ENCODE measurements around the gene LRRC28. TPM values are rescaled to one million over a fixed set of nuclear protein-coding genes. Genes with fewer than 3 reads are reported as not detected.

The LRRC28 gene
- total RNA-seq, 1 experiment from 2014 or later, result 21.4 TPM

DNA sequence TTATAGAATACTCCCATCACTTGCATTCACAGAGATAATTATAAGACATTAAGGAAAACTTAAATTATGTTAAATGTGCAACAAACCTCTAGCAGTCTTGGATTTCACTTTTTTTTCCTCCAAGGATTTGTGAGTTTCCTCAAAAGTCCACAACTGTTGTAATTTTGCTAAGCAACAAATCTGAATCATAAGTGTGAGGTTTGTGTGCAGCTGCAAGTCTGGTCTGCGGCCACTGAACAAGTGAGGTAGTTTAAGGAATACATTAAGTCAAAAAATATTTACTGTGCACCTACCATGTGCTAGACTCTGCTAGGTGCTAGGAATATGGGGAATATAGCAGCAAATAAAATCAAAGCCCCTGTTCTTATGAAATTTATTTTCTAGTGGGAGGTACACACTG, 70.2 kb downstream of the LRRC28 start:
- H3K79me2 ChIP-seq (ENCODE audit: insufficient read depth, low read length), result no peaks in the 10 kb centered on the region
- H3K4me3 ChIP-seq (replicated peaks in 1 of 2; ENCODE audit: low read depth in 1 of 2, low read length in 2 of 2), result no peak overlapping the region
- no peak overlapping the region for H2AFZ ChIP-seq (ENCODE audit: low read depth, low read length, poor library complexity, severe bottlenecking)
- H3K9ac ChIP-seq (ENCODE audit: low read length), result no peak overlapping the region
- H3K4me2 ChIP-seq (ENCODE audit: low read length), result no peak overlapping the region
- H3K4me1 ChIP-seq (ENCODE audit: control insufficient read depth in 1 of 2, insufficient read depth in 2 of 2, low read length in 2 of 2), result peaks cover 9 to 30% of the 10 kb centered on the region in 2 experiments
- BruUV-seq (replicated peaks), result no TSS peak
- intact Hi-C loops (cut with micrococcal nuclease), result no loop called here
- no peaks in the 10 kb centered on the region for H3K9me3 ChIP-seq (ENCODE audit: control insufficient read depth in 1 of 2, insufficient read depth in 1 of 2, low read depth in 1 of 2, low read length in 2 of 2)
- CTCF ChIA-PET, result interaction anchor here (1.5 kb wide), 1 partner anchor 383 kb away, joined by 5 read pairs; no protein-coding TSS in a partner anchor
- no peak for ATAC-seq
- no peaks in the 10 kb centered on the region for H4K20me1 ChIP-seq (ENCODE audit: insufficient read depth)
- H3K27me3 ChIP-seq (ENCODE audit: insufficient read depth, low read length), result no peaks in the 10 kb centered on the region
- H3K27ac ChIP-seq (ENCODE audit: low read depth, low read length), result no peak overlapping the region
- RAD21 ChIA-PET (ENCODE audit: low non-redundant PET in 1 of 2, low total read pairs in 2 of 2, uncharacterized antibody in 2 of 2, unreplicated experiment in 2 of 2), result no interaction called here
- H3K9me2 ChIP-seq (ENCODE audit: insufficient read depth), result no peaks in the 10 kb centered on the region; the same call in 1 of the 2 replicates
- no peak for TF ChIP-seq CEBPB (IDR thresholded peaks at IDR 0.05; ENCODE audit: low read depth)
- TF ChIP-seq JUND (IDR thresholded peaks at IDR 0.05), result no peak
- TF ChIP-seq EZH2phosphoT487 (IDR thresholded peaks at IDR 0.05; ENCODE audit: borderline replicate concordance), result no peak
- no peak for TF ChIP-seq ZNF274 (IDR thresholded peaks at IDR 0.05; ENCODE audit: low read depth, low read length)
- no peak for TF ChIP-seq FOSL1 (IDR thresholded peaks at IDR 0.05; ENCODE audit: low read depth)
- no peak for DNase-seq (ENCODE audit: low read depth, low spot score)
- H3K36me3 ChIP-seq (ENCODE audit: control insufficient read depth in 1 of 2, insufficient read depth in 2 of 2, low read length in 2 of 2), result no peaks in the 10 kb centered on the region
- POLR2A ChIA-PET, result no interaction called here

DNA sequence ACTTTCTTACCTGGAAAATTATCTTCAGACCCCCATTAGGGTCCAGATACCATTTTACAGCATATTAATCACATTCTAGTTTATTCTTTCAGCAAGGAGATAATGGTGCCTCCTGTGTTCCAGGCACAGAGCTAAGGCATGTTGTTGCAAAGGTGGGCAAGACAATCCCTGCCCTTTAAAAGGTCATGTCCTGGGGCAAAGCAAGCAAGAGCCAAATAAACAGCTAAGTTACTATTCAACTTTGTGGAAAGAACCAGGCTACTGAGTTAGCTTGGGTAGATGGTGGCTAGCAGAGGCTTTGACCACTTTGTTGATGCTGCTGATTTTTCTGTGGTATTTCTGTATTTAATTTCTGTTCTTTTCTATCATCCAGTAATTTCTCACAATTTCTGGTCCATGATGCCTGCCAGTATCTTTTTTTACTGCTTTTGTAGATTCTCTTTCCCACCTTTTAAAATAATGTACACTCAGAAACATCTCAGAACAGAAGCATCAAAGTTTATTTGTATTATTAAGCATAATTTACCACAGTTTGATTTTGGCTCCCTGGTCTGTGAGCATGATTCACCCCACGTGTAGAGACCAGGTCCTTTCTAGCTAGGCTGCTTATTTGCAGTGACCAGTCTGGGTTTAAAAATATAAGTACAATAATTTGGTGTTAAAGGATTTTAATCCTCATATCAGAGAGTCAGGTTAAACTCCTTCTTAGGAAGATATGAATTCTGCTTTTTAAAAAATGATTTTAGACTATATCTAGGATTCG, 71.5 kb downstream of the LRRC28 start:
- no peak overlapping the region for H3K27ac ChIP-seq (ENCODE audit: low read depth, low read length)
- TF ChIP-seq ELF1 (IDR thresholded peaks at IDR 0.05; ENCODE audit: borderline replicate concordance, low read depth) (no peak), REST (IDR thresholded peaks at IDR 0.05; ENCODE audit: low read depth) (no peak), CBX3 (IDR thresholded peaks at IDR 0.05; ENCODE audit: low read depth) (no peak), RAD21 (IDR thresholded peaks at IDR 0.05; ENCODE audit: low read depth) (no peak), EZH2 (IDR thresholded peaks at IDR 0.05) (no peak), ATF3 (IDR thresholded peaks at IDR 0.05) (no peak), ZNF274 (IDR thresholded peaks at IDR 0.05; ENCODE audit: low read depth, low read length) (no peak), SRF (IDR thresholded peaks at IDR 0.05; ENCODE audit: low read depth) (no peak)
- TF ChIP-seq, protein P1, sequence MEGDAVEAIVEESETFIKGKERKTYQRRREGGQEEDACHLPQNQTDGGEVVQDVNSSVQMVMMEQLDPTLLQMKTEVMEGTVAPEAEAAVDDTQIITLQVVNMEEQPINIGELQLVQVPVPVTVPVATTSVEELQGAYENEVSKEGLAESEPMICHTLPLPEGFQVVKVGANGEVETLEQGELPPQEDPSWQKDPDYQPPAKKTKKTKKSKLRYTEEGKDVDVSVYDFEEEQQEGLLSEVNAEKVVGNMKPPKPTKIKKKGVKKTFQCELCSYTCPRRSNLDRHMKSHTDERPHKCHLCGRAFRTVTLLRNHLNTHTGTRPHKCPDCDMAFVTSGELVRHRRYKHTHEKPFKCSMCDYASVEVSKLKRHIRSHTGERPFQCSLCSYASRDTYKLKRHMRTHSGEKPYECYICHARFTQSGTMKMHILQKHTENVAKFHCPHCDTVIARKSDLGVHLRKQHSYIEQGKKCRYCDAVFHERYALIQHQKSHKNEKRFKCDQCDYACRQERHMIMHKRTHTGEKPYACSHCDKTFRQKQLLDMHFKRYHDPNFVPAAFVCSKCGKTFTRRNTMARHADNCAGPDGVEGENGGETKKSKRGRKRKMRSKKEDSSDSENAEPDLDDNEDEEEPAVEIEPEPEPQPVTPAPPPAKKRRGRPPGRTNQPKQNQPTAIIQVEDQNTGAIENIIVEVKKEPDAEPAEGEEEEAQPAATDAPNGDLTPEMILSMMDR (IDR thresholded peaks at IDR 0.05 in 2 of 3, conservative IDR thresholded peaks at IDR 0.05 in 1 of 3; ENCODE audit: borderline replicate concordance in 1 of 3, insufficient read depth in 1 of 3, low read depth in 2 of 3, low read length in 2 of 3), result no peak
- TF ChIP-seq, protein P2, sequence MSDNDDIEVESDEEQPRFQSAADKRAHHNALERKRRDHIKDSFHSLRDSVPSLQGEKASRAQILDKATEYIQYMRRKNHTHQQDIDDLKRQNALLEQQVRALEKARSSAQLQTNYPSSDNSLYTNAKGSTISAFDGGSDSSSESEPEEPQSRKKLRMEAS (IDR thresholded peaks at IDR 0.05), result no peak

More for the DNA sequence above, 71.5 kb downstream of the LRRC28 start:
- no TSS peak for BruUV-seq (replicated peaks)
- CTCF ChIA-PET, result interaction anchor here (1.7 kb wide), 1 partner anchor 381 kb away, joined by 5 read pairs; no protein-coding TSS in a partner anchor
- no peaks in the 10 kb centered on the region for H3K9me3 ChIP-seq (ENCODE audit: control insufficient read depth in 1 of 2, insufficient read depth in 1 of 2, low read depth in 1 of 2, low read length in 2 of 2)
- H3K36me3 ChIP-seq (ENCODE audit: control insufficient read depth in 1 of 2, insufficient read depth in 2 of 2, low read length in 2 of 2), result no peaks in the 10 kb centered on the region
- DNase-seq (ENCODE audit: low read depth, low spot score) (no peak), ATAC-seq (no peak)
- H3K9me2 ChIP-seq (ENCODE audit: insufficient read depth), result no peaks in the 10 kb centered on the region; the same call in 1 of the 2 replicates
- no peaks in the 10 kb centered on the region for H3K79me2 ChIP-seq (ENCODE audit: insufficient read depth, low read length)
- POLR2A ChIA-PET, result no interaction called here
- intact Hi-C loops (cut with micrococcal nuclease), result no loop called here
- no peak overlapping the region for H3K9ac ChIP-seq (ENCODE audit: low read length)
- H3K4me2 ChIP-seq (ENCODE audit: low read length), result no peak overlapping the region
- H3K27me3 ChIP-seq (ENCODE audit: insufficient read depth, low read length), result no peaks in the 10 kb centered on the region
- H2AFZ ChIP-seq (ENCODE audit: low read depth, low read length, poor library complexity, severe bottlenecking), result no peak overlapping the region
- no peak overlapping the region for H3K4me3 ChIP-seq (replicated peaks in 1 of 2; ENCODE audit: low read depth in 1 of 2, low read length in 2 of 2)
- peaks cover 9 to 30% of the 10 kb centered on the region in 2 experiments for H3K4me1 ChIP-seq (ENCODE audit: control insufficient read depth in 1 of 2, insufficient read depth in 2 of 2, low read length in 2 of 2)
- RAD21 ChIA-PET (ENCODE audit: low non-redundant PET in 1 of 2, low total read pairs in 2 of 2, uncharacterized antibody in 2 of 2, unreplicated experiment in 2 of 2), result no interaction called here
- H4K20me1 ChIP-seq (ENCODE audit: insufficient read depth), result no peaks in the 10 kb centered on the region

All from HCT116 (cell line).